Activated T-helper 1 cell treated with Interleukin-2 at 50 U/mL for 16 hours (primary cell): ENCODE measurements around the gene COL25A1.
"Not testable (repeated sequence)": the region's sequence is repeated elsewhere in the genome, so short reads cannot be mapped to it uniquely, and the experiment has no call there.

ENCODE experiments used
- DNase-seq: peaks from one replicate; pipeline ENCODE4 v3.0.0-alpha.2; 2020; ENCODE audit warnings: low read depth

Gene COL25A1

DNA sequence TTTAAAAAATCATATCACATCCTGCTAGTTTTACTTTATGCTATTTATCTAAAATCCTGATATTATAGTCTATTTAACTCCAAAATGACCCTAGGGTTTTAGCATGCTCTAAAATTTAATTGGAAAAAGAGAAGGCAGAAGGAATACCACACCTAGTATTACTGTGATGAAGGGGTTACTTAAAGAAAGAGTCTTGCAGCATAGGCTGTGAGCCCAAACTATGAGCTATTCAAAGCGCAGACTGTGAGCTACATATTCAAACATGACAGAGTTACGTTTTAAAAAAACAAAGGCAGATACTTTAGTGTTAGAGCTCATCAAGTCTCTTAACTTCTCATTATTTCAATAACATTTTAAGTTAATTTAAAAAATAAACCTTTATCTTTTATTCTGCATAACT lies 291.9 kb downstream of the COL25A1 start:
- no peak for DNase-seq

DNA sequence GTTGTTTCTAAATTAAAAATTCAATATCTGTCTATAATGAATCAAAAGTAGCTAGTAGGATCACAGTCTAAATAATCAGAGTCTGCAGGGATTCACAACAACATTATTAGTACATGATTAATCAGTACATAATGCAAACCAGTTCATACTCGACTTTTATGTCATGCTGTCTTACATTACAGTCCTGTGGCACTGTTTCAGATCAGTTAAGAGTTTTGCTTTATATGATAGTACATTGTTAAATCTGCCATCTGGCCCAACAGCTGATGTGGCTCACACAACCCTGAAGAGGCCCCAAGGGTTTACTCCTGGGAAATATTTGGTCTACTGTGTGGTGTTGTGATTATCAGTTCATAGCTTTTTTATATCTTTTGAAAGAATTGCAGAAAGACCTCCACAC lies 292.5 kb downstream of the COL25A1 start:
- DNase-seq: no peak

DNA sequence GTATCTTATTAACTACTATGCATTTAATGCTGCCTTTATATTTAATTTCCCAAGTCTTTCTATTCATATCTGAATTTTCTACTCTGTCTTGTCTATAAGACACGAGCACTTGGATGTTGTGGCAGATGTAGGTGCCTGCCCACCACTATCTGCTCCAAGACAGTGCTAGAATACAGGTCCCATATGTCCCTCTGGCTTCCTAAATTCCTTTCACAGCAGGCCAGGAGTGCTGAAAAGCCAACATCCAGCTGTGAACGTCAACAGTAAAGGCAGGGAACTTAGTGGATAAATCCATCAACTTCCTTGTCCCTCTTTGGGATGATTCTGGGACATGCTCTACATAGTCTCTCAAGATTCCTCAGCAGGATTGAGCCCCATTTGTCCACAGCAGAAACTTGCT lies 294.5 kb downstream of the COL25A1 start:
- no peak for DNase-seq

DNA sequence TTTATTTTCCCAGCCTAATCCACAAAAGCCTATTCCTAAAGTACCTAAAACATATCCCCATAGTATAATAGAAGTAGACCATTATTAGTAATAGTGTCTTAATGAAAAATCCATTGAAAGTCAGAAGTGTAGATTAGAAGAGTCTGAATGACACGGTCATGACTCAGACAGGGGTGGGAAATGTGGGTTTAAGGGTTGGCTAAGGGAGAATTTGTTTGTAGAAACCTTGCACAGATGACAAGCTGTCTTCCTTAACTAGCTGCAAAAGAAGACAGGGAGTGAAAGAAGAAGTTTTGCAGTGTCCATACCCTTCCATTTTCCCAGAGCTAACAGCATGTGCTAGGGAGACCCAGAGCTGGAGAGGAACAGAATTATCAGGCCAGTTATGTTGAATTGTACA lies 296.9 kb downstream of the COL25A1 start:
- DNase-seq: no peak

DNA sequence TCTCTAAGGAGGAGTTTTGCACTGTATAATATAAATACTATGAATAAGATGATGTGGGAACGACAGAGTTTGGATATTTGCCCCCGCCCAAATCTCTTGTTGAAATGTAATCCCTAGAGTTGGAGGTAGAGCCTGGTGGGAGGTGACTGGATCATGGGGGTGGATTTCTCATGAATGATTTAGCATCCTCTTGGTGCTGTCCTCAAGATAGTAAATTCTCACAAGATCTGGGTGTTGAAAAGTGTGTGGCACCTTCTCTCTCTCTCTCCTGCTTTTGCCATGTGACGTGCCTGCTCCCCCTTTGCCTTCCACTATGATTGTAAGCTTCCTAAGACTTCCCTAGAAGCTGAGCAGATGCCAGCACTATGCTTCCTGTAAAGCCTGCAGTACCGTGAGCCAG lies 298.0 kb downstream of the COL25A1 start:
- DNase-seq: no peak

DNA sequence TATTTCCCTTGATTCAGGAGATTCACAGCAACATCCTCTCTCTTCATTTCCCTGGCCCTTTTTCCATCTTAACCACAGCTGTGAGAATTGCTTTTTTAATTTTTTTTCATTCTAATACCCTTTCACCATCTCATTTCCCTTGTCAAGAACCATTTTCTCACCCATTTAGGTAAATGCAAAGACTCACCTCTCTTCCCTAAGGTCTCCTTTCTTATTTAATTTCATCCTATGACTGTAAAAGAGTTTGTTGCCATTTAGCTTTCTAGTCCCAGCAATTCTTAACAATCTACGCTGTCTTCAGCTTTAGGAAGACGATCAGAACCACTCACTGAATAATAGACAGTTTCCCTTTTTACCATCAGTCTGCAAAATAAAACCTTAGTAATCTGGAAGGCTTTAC lies 298.5 kb downstream of the COL25A1 start:
- no peak for DNase-seq

DNA sequence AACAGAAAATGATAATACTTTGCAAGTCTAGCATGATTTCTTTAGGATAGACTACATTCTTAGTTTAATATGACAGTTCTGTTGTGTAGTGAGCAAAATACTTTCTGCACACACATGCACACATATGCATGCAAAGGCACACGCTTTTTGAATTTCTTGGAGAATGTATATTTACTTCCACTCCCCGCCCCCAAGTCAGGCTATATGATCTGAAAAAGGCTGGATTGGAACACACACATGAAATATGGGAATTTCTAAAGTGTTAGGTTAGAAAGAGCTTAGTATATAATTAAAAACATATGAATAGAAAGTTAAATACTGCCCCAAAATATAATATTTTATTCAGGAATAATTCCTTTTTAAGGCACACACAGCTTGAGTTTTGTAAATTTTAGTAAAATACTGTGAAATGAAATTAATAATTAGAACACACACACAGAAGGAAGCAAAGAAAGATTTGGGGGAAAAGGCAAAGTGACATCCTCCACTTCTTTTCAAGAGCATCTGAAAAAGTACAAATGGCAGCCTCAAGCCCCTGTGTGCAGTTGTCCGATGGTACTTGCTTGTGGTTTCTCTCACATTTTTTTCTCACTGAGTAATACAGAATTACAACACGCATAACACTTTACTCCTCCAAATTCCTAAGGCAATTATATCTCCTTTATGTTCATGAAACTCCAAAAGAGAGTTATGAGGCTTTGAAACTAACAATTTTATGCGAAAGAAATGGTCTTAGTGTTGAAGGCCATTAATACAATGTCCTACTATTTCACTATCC lies 310.7 kb downstream of the COL25A1 start:
- no peak for DNase-seq

DNA sequence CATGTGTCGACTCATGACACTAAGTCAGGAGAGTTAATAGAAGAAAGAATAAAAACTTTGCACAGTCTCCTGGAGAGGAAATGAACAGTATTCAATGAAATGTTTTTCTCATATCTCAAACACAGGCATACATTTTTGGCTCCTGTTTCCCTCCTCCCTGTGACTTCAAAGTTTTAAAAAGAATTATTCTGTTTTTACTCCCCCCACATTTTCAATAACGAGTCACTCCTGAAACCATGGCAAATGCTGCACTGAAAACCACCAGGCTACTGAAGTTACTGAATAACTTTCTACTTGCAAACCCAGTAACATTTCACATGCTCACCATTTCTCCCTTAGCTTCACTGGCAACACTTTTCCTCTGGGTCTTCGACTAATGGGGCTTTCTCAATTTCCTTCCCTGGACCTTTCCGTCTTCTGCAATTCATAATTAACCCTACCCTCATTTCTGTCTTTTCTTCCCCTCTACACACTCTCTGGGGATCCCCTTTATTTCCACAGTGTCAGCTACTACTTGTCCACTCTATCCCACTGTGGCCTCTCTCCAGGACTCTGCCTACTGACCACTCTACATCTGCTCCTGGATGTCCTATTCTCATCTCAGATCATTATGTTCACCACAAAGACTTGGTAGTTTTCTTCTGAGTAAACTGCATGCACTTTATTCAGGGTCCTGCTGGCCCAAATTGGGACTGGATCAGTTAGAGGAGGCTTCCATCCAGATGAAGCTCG lies 313.8 kb downstream of the COL25A1 start:
- DNase-seq: no peak

DNA sequence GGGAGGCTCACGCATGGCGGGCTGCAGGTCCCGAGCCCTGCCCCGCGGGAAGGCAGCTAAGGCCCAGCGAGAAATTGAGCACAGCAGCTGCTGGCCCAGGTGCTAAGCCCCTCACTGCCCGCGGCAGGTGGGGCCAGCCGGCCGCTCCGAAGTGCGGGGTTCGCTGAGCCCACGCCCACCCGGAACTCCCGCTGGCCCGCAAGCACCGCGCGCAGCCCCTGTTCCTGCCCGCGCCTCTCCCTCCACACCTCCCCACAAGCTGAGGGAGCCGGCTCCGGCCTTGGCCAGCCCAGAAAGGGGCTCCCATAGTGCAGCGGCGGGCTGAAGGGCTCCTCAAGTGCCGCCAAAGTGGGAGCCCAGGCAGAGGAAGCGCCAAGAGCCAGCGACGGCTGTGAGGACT lies 318.0 kb downstream of the COL25A1 start:
- not testable (repeated sequence) for DNase-seq

DNA sequence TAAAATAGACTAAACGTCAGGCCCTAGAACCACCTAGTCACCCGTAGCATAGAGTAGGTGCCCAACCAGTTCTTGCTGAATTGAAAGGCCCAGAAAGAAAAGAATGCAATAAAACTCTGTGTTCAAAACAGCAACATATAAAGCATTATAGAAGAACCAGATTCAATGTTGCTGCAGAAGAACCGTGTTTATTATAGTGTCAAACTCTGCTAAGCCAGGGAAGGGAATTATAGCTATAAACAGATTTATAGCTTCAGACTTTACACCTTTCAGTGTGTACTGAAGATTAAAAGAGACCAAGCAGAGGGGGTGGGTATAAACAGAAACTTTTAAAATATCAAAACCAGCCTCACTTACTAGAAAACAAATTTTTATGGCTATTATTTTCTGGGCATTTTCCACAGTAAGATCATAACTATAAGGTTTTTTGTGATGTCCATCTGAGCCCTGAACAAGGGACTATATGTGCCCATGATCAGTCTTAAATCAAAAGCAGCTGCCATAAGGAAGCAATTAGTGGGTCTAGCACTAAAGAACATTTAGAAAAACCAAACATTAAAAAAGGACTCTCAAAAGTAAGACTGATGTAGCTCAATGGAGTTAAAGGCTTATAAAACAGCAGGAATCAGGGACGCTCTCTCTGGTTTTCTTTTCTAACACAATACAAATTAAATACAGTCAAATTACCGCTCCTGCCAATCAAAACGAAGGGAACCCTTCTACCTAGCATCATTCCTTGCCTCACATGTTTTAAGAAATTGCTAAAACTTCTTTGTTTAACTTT lies 319.9 kb downstream of the COL25A1 start:
- DNase-seq: no peak

DNA sequence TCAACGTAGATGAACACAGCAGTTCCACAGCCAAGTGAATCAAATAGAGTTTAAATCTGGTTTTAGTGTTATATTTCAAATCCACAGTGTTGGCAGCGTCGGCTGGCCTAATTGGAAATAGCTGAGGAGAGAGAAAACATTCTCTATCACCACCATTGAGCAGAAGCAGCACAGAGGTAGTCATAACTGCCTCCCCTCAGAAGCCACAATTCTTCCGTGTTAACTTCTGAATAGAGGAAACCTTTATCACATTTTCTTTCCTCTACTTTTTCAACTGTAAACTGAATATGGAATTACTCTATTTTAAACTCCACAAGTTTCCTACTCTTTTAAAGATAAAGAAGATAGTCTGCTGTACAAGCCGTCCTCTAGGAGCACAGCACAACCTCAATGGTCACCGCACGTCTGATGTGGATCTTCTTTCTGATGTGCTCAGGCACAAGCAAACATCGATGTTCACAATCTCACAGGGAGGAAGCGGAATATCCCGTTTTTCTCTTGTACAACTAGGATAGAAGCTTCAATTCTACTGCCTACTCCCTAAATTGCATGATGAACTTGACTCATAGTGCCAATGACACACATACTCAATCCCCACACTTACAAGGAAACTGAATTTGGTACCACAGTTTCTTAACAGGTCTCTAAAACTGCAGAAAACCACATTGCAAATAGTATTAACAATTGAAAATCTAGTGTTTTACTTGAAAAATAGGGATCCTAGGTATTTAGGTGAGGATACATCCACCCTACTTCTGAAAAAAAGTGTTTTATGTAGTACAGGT lies 321.8 kb downstream of the COL25A1 start:
- DNase-seq: no peak

DNA sequence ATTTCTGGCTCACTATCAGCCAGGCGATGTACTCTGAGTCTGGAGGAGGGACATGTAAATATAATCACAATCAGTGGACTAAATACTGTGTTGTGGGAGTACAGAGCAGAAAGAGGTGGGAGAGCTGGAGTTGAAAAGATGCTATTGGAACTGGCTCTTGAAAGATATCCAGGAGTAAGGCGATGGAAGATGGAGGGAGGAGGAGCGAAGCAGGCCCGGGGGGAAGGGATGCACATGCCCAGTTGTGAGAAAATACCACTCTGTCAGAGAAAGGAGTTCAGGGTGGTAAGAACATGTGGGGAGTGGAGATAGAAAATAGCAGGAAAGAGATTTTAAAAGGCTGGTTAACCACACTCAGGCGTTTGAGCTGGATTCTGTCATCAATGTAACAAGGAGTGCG lies 322.7 kb downstream of the COL25A1 start:
- no peak for DNase-seq

DNA sequence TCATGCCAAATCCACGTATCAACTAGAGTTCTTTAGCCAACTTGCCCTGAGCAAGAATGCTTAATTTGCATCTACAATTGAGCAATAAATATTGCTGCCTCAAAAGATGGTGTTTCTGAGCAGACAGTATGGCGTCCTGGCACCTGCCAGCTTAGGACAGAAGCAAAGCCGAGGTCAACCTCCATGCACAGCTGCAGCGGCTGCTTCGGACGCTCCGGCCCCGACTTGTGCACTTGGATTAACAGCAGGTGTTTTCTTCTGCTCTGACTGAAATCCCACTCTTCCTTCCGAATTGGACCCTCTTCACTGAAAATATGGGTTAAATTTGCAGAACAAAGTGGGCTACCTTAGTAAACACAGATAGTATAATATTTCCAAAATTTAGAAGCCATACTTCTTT lies 324.4 kb downstream of the COL25A1 start:
- no peak for DNase-seq

DNA sequence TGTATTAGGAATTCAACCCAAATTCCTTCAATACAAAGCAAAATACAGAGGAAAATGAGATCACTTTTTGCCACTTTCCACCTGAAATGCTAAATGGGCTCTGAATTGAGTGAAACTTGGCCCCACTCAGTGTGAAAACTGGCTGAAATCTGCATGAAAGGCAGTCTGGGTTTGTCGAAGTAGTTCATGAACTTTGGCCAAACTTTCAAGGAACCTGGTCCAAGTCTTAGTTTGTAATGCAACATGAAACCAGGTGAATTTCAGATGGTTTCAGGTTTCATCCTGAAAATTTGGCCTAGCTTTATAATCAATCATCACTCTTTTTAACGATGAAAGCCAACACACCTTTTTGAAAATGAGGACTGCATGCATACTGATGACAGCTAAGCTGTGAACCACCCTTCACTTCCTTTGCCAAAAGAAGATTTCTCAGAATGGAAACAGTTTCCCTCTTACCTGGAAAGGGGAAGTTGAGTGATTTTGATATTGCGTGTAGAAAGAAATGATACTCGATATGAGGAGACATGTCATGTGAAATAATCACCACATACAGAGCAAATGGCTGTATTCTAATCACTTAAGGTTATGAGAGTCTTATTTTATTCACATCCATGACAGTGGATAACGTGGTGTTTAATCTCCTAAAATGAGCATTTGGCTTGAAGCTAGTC lies 329.7 kb downstream of the COL25A1 start:
- DNase-seq: no peak

DNA sequence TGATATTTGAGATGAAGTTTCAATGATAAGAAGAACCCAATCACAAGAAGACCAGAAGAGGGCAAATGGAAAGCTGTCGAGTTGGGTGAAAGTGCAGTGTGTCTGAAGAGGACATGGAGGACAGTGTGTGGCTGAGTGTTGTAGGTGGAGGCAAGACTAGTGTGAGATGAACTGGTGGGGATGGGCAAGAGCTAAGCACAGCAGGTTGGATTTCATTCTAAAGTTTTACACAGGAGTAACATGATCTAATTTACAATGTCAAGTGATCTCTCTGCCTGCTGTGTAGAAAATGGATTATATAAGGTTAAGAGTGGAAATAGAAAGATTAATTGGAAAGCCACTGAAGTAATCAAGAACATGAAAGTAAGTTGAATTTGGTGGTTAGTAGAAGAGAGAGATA lies 331.0 kb downstream of the COL25A1 start:
- DNase-seq: no peak

DNA sequence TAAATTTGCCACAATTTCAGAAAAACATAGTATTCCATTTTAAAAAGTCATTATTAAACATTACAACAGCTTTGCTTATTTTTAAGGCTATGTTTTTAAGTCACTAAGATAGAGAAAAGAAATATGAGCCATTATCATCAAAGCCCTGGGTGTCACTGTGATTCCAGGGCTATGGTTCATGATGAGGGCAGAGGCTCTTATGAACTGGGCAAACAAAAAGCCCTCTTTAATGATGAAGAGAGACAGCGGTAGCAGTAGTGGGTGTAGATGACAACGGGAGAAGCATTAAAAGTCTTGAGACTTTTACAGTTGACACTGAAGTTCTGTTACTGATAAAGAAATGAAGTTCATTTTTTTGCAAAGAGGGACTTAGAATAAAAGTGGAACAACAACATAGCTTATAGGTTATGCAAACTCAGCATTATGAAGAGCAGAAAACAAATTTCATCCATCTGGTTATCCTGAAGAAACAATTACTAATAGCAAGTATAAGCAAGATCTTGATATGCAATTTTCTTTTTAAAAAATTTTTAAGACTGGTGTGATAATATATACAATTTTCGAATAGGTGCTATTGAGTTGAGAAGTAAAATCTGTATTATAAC lies 336.9 kb downstream of the COL25A1 start:
- no peak for DNase-seq

DNA sequence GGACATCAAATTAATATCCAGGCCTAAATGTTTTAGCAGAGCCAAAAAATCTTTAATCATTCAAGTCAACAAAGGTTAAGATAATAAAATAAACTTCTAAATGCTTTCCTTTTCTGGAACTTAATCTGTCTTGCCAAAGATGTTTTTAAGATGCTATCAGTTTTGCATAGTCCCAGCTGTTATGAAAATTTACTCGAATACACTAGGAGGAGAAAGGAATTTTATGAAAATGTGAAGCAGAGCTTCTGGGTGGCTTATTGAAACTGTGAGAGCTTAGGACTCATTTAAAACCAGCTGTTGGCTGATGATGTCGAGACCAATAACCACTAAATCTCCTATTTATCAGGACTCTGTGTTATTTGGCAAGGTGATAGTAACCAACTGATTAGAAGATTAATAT lies 337.4 kb downstream of the COL25A1 start:
- no peak for DNase-seq

DNA sequence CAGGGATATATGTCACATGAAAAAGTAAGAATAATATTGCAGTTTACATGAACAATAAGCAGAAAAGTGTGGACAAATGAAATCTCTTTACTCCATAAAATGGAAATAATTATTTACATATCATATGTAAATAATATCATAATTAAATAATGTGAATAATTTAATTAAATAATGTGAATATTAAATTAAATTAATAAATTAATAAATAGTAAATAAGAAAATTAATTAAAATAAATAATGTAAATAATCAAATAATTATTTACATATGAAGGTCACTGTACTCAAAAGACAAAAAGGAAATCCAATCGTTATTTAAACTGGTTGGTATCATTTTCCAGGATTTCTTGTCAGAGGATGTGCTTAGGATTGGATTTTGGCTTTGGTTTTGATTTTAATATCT lies 338.5 kb downstream of the COL25A1 start:
- DNase-seq: no peak

DNA sequence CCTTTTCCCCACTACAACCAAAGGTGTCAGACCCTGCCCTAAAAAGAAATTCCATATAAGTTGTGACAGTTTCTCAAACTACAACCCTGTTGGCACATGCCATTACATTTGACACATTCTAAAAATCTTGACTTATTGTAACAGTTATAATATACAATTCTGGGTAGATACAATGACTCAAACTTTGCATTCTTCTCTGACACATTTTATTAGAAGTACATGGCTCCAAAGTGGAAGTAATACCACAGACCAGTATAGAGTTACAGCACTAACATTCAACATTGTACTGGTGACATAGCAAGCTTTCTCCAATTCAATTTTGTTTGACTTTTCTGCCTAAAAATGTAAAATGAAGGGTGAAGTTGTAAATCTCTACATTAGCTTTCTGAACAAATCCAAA lies 343.0 kb downstream of the COL25A1 start:
- DNase-seq: no peak

DNA sequence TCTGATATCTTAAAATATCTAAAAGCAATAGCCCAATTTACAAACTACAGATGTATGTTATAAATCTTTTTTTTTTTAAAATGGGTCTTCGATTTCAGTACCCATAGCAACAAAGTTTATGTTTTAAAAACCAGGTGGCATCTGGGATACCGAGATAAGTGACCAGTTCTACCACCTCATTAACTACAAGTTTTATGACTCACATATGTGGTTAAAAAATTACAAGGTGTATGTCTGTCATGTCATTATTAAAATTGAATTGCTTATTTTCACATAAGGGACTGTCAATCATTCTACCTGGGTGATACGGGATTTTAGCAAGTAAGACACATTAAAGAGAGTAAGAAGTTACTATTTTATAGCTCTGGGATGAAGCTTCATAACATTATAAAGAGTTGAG lies 347.6 kb downstream of the COL25A1 start:
- DNase-seq: no peak

DNA sequence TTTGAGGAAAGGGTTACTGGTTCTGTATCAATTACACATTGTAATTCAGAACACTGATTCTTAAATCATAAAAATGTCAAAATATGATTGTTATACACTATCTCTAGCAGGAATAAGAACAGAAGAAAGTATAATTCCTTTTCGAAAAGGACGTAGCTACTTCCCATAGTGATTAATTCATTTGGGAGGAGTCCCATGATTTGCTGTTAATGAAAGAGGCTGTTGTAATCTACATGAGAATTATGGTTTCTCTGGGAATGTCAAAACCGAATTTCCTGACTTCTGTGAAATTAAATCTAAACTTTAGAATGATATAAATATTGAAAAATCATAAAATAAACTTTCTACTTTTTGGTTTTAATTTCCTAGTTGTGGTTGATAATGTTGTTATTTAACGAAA lies 348.5 kb downstream of the COL25A1 start:
- DNase-seq: no peak
